NT2/D1 (cell line): Measurements from ENCODE around the gene FANCD2.

ENCODE experiments used
- YY1 ChIP-seq: IDR thresholded peaks from 2 replicates; pipeline ENCODE4 v1.6.1; 2011; ENCODE audit not compliant: insufficient read length, insufficient read depth
- ZNF274 ChIP-seq: IDR thresholded peaks from 2 replicates; pipeline ENCODE4 v1.6.1; 2011; ENCODE audit warnings: mild to moderate bottlenecking, low read depth, low read length

GRCh38 chr3:10015461-10015904 lies 10.8 kb upstream of the FANCD2 start:
- TF ChIP-seq ZNF274 (no peak), YY1 (no peak)
